GM19025 (cell line): Measurements from ENCODE around the gene USP30.
A peak's percentile ranks its signal among the peaks of the same experiment; 100 is the strongest.

Source experiments
- ATAC-seq: cut with Tn5 transposase; IDR thresholded peaks from one replicate; pipeline ENCODE4 v1.9.1; 2021; ENCODE audit warnings: mild to moderate bottlenecking, low read depth, moderate library complexity; ENCODE audit not compliant: unreplicated experiment

The USP30 gene

DNA sequence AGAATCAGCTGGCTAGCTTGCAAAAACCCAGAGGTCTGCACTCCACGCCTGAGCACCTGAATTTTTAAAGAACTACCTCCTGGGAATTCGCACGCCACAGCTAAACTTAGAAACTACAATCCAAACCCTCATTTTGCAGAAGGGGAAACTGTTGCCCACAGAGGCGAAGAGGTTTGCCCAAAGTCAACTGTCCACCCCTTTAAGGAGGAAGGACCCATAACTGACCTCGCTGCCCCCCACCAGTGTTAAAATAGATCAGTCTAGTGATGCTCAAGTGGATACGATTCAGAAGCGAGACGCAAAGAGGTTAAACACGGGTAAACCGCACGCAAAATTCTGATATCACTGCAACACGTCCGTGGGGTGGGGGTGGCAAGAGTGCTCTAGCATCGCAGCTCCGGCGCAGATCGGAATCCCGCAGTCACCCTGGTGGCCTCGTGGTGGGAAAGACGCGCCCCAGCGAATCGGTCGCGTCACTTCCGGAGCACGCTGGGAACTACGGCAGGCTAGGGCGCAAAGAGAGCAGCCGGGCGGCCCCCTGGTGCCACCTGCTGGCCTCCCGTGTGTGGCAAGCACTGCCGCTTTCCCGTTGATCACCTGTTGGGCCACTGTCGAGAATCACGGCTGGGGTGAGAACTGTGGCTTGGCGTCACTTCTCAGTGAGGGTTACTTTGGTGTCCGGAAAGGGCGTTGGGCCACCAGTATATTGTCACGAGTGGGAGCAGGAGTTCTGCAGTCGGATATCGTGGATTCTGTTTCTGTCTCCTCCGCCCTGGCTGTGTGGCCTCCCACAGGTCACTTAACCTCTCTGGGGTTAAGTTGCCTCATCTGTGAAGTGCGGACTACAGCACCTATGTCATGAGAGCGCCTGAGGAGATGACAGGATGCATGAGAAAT, 40.9 kb downstream of the USP30 start, which contains the start of gene ALKBH2:
TSS of gene ALKBH2 (minus strand) at position 451 of the 897 bp plus-strand sequence. CDS start 686 bp downstream, outside the sequence.
- ATAC-seq = peak; percentile 63

DNA sequence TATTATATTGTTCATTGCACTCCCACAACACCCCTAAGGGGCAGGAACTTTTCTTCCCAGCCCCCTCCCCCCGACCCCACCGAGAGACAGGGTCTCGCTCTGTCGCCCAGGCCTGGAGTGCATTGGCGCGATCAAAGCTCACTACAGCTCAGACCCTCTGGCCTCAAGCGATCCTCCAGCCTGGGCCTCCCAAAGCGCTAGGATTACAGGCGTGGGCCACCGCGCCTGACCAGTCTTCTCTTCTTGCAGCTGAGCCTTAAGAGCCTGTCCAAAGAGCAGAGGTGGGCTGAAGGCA, 44.7 kb downstream of the USP30 start:
- no peak for ATAC-seq

DNA sequence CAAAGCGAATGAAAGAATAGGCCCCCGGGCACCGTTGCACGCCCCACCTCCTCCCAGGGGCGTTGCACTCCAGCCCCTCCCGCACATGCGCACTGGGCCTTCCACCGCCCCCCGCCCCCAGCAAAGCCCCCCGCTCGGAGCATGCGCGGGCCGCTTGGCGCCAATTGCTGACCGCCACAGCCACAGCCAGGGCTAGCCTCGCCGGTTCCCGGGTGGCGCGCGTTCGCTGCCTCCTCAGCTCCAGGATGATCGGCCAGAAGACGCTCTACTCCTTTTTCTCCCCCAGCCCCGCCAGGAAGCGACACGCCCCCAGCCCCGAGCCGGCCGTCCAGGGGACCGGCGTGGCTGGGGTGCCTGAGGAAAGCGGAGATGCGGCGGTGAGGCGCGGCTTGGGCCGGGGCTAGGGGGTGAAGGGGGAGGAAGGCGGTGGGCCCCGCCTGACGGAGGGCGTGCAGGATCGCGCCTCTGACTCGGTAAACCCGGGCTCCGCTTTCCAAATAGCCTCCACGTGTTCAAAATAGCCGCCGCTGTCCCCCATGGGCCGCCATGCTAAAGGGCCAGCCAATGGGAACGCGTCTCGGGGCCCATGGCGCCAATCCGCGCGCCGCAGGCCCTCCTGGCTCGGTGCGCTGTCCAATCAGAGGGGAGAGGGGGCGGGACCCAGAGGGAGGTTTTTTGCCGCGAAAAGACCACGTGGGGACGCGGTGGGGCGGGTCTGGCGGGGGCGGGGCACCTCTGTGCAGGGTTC, 45.2 kb downstream of the USP30 start, which contains the start of gene UNG:
TSS of gene UNG (plus strand) at position 163 of the 748 bp plus-strand sequence. CDS start at position 246, 83 bp downstream.
- peak; percentile 91 for ATAC-seq

DNA sequence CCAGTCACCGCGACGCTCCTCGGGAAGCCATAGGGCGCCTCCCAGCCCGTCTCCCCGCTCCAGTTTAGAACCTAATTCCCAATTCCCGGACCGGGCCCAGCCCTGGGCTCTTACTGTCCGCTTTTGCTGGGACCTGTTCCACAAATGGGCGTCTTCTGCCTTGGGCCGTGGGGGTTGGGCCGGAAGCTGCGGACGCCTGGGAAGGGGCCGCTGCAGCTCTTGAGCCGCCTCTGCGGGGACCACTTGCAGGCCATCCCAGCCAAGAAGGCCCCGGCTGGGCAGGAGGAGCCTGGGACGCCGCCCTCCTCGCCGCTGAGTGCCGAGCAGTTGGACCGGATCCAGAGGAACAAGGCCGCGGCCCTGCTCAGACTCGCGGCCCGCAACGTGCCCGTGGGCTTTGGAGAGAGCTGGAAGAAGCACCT, 45.8 kb downstream of the USP30 start:
- peak; percentile 23 for ATAC-seq

- no peak for ATAC-seq
These were observed 46.3 kb downstream of the USP30 start for GRCh38 chr12:109098651-109099050.

GRCh38 chr12:109099431-109100020, 47.1 kb downstream of the USP30 start:
- ATAC-seq = no peak

GRCh38 chr12:109100741-109101140, 48.4 kb downstream of the USP30 start:
- no peak for ATAC-seq

DNA sequence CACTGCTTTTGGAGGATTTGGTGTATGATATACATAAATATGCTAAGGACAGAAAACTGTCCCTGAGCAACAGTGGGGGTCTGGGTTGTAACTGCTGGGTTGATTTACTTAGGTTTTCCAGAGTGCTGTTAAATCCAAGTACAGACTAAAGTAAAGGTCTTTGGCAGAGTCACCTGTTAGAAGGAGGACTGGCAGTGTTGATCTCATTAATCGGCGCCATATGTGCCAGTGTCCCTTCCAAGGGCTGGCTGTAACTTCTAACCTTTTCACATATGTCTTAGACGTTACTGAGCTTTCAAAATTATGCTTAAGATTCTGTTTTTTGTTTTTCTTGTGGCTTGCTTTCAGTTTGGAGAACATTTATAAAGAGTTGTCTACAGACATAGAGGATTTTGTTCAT, 50.1 kb downstream of the USP30 start:
- no peak for ATAC-seq

GRCh38 chr12:109105176-109105575, 52.8 kb downstream of the USP30 start:
- no peak for ATAC-seq

- ATAC-seq = no peak
These were observed 57.5 kb downstream of the USP30 start for GRCh38 chr12:109109746-109110350.

GRCh38 chr12:109110988-109111495, 58.7 kb downstream of the USP30 start:
- no peak for ATAC-seq

DNA sequence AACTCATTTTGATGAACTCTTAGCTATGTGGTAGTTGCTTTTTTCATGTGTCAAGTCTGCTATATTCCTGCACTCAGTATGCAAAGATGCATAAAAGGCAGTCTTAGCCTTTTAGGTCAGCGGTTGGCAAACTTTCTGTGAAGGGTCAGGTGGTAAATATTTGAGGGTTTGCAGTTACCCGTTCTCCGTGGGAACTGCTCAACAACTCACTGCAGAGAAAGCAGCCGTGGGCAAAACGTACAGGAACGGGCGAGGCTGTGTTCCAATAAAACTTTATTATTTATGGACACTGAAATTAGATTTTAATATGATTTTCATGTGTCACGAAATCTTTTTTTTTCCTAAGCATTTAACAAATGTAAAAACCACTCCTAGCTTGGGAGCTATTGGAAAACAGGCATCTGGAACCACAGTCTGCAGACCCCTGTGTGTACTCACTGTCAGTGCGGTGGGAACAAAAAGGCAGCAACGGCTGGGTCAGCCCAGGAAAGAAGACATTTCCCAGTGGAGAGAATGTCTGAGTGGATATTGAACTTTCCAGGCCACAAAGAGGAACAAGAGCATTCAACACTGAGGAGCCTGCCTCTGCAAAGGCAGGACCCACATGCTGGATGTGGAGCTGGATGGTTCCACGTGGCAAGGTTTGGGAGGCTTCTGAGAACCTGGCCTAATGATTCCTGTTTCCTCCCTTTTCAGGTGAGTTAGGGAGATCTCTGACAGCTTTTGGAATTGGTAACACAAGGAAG, 60.5 kb downstream of the USP30 start:
- ATAC-seq = no peak

GRCh38 chr12:109113661-109114321, 61.4 kb downstream of the USP30 start:
- ATAC-seq = no peak

GRCh38 chr12:109114644-109115043, 62.3 kb downstream of the USP30 start:
- ATAC-seq = no peak

DNA sequence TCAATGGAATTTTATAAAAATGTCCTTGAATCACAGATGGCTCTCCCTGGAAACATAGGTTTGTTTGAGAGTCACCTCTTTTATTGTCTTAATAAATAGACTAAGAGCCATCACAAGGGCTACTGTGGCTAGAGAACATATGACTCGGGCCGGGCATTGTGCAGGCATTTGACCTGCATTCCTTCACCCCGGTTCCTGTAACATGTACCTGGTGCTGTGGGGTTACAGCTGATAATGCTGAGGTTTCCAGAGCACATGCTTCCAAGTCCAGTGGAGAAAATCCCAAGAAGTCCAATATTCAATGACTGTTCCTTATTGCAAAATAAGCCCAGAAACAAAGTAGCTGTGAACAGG, 63.0 kb downstream of the USP30 start:
- no peak for ATAC-seq

DNA sequence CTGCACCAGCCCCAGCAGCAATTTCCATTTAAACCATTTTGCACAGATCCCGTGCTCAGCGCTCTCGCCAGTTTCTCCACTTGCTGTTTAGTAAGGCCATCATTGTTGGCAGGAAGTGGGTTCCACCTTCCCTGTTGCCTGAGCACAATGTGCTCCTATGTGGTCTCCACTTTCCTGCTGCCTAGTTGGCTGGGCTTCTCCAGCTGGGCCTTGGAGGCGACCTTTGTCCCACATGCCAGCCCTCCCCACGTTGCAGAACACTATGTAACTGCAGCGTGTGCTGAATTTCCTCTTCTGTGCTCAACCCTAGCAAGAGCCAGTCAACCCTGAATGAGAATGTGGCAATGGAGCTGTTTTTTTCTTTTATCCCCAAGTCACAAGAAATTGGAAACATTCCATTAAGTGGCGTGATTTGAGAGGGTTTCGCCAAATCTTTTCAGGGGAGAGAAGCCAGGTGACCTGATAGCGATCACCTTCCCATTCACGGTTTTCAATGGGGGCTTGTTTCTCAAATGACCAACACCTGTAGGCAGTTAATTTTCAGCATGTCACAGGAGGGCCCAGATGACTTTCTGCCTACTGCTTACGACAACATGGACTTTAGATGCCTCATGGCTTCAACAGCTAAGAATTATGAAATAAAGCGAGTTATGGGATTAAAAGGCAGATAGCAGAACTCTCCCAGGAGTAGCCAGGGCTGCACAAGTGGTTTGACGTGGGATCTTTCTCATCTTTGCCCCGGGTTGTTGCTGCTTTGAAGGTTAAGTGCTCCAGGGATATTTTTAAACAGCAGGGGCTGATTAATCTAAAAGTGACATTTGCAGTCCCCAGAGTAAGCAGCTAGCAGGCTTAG, 63.6 kb downstream of the USP30 start, which contains the start of gene ACACB:
TSS of gene ACACB (plus strand) at position 830 of the 853 bp plus-strand sequence. CDS start 22,819 bp downstream, outside the sequence.
- no peak for ATAC-seq

DNA sequence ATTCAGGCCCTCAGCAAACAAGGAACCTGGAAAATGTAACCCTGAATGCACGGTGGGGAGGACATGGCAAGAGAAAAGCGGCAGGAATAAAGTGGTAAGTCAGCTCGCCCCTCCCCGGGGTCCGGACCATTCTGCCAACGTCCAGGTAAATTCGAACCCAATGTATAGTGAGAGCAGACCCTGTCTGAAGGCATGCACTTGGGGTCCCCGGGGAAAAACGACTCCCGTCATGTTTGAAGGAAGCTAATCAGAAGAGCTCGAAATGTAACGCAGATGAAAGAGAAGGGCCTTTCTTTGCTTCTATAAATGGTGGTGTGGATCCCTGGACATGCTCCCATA, 64.2 kb downstream of the USP30 start:
- no peak for ATAC-seq

- no peak for ATAC-seq
These were observed 67.7 kb downstream of the USP30 start for GRCh38 chr12:109120095-109120494.
